ENCODE measurements around the gene HNRNPA1L2.
"Not testable (repeated sequence)": the region's sequence is repeated elsewhere in the genome, so short reads cannot be mapped to it uniquely, and the experiment has no call there.

GRCh38 chr13:52631083-52631690, 11.0 kb upstream of the HNRNPA1L2 start:
- not testable (repeated sequence) for TF ChIP-seq POLR2A, POLR2AphosphoS5 (IDR thresholded peaks at IDR 0.05; ENCODE audit: low read depth, low read length)
